Placental pericyte (primary cell): ENCODE data around the gene BDNF. TPM values are rescaled to one million over a fixed set of nuclear protein-coding genes. Genes with fewer than 3 reads are reported as not detected.

ENCODE experiments used
- total RNA-seq: library from RNA; depleted of rRNA; stranded (reverse); fragments of >200 nt; gene quantifications from 2 replicates; pipeline ENCODE4 v1.2.3, GENCODE V29; 2012

The BDNF gene
- 34.9 and 59.3 TPM in 2 replicates for total RNA-seq

DNA sequence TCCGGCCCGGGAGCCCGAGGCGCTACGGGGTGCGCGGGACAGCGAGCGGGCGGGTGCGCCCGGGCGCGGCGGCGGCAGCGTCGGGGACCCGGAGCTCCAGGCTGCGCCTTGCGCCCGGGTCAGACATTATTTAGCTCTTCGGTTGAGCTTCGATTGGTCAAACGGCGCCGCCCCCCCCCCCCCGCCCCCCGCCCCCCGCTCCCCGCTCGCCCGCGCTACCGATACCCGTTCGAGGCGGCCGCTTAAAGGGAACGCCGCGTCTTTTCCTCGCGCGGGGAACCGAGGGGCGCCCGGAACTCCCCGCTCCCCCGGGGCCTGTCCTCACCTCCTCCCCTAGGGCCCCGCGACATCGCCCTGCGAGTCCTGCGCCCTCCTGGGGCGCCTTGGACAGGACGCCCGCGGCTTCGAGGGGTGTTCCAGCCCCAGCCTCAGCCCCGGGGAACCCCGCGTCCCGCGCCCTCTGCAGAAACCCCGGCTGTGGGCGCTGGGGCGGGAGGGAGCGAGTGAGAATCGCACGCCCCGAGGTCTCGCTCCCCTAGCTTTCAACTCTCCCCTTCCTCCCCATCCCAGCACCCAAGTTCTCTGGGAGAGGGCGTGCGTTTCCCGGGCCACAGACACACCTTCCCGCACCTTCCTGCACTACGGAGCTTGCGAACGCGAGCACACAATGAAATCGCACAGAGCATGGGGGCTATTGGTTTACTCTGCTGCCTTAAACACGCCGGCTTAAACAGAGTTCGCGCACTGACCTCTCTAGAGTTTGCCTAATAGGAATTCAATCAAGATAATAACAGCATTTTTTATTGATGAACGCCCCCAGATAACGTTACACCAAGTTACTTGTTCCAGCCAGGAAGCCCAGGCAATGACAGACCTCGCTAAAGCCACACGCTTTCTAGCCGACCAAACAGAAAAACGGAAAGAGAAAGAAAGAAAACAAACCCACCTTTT is at the start of gene BDNF:
Gene BDNF (minus strand): TSS at position 105 of the 951 bp plus-strand sequence. CDS start 41,891 bp downstream, outside the sequence.

Other genes with a start within 250 kb of the BDNF start
- 7.7 and 18.5 TPM in 2 replicates for gene LGR4, start 227.7 kb downstream of the BDNF start, total RNA-seq
- 36.3 and 73.4 TPM in 2 replicates for gene LIN7C, start 193.7 kb downstream of the BDNF start, total RNA-seq